Measurements from ENCODE around the gene PSORS1C2.
"Not testable (repeated sequence)": the region's sequence is repeated elsewhere in the genome, so short reads cannot be mapped to it uniquely, and the experiment has no call there.

PSORS1C2 gene

DNA sequence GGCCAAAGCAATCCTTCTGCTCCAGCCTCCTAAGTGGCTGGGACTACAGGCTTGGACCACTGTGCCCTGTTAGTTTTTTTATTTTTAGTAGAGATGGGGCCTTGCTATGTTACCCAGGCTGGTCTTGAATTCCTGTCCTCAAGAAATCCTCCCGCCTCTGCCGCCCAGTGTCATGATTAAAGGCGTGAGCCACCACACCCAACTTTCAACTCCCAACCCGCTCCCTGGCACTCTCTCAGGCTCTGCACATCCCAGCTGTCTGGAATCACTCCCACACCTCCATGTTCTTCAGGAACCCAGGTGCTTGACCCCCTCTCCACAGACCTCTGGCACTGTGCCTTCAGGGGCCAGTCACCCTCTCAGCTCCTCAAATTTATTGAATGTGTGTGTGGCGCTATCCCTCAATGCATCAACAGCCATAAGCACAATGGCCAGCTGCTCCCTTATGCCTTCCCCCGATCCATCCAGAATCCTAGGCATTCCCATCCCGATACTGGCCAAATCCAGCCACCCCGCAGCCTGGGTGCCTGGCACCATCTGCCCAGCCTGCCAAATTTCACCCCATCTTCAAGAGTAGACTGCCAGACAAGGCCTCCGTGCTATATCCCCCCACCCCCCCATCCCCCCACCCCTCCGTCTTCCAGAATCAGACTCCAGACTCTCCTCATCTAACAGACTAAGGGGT lies 32.3 kb upstream of the PSORS1C2 start:
- H3K79me2 ChIP-seq (ENCODE audit: insufficient read depth, low read length): no peaks in the 10 kb centered on the region
- no peak overlapping the region for H2AFZ ChIP-seq (ENCODE audit: low read depth, low read length)
- H3K27me3 ChIP-seq (ENCODE audit: insufficient read depth, low read length, poor library complexity): no peaks in the 10 kb centered on the region
- H3K9ac ChIP-seq (ENCODE audit: low read depth, low read length): no peak overlapping the region
- H3K27ac ChIP-seq (ENCODE audit: low read length): no peak overlapping the region
- no peak overlapping the region for H3K4me3 ChIP-seq (ENCODE audit: low read depth in 1 of 2, low read length in 2 of 2)
- TF ChIP-seq EZH2 (IDR thresholded peaks at IDR 0.05; ENCODE audit: borderline replicate concordance, low read depth, low read length, severe bottlenecking): no peak
- TF ChIP-seq CTCF (IDR thresholded peaks at IDR 0.05; ENCODE audit: borderline replicate concordance, extremely low read depth, low read length, poor library complexity, severe bottlenecking): no peak
- 0 out of 2 replicates have a peak, but pooled peaks cover 3% of the 10 kb centered on the region for H3K4me1 ChIP-seq (ENCODE audit: insufficient read depth, low read length)
- no peaks in the 10 kb centered on the region for H3K36me3 ChIP-seq (ENCODE audit: insufficient read depth, low read length)
- no peak overlapping the region for H3K4me2 ChIP-seq (ENCODE audit: insufficient read depth, low read length)
- no peaks in the 10 kb centered on the region for H4K20me1 ChIP-seq (ENCODE audit: insufficient read depth, low read length)
- no peaks in the 10 kb centered on the region for H3K9me3 ChIP-seq (ENCODE audit: insufficient read depth, low read length, severe bottlenecking)
- DNase-seq: no peak
- no peak for ATAC-seq (ENCODE audit: insufficient read depth, low read depth)

DNA sequence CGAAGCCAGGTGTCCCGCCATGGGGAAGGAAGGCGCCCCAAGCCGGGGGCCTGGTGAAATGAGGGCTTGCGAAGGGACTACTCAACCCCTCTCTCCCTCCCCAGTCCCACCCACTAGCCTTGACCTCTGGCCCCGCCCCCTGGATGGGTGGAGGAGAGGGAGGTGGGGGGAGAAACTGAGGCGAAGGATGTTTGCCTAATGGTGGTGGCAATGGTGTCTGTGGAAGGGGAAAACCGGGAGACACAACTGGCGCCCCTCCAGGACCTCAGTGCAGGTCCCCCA lies 31.7 kb upstream of the PSORS1C2 start, which contains the start of gene POU5F1:
Gene POU5F1 (minus strand): TSS at position 83 of the 282 bp plus-strand sequence. CDS start 62 bp downstream, at position 21.
- ATAC-seq (ENCODE audit: insufficient read depth, low read depth) (no peak), DNase-seq (no peak)
- no peaks in the 10 kb centered on the region for H3K36me3 ChIP-seq (ENCODE audit: insufficient read depth, low read length)
- no peak within 1 kb of the TSS for H3K27ac ChIP-seq (ENCODE audit: low read length)
- no peak within 1 kb of the TSS for H3K9ac ChIP-seq (ENCODE audit: low read depth, low read length)
- no peak within 1 kb of the TSS for H3K4me2 ChIP-seq (ENCODE audit: insufficient read depth, low read length)
- H3K27me3 ChIP-seq (ENCODE audit: insufficient read depth, low read length, poor library complexity): no peaks in the 10 kb centered on the region
- H3K79me2 ChIP-seq (ENCODE audit: insufficient read depth, low read length): no peaks in the 10 kb centered on the region
- no peak within 1 kb of the TSS for H3K4me3 ChIP-seq (ENCODE audit: low read depth in 1 of 2, low read length in 2 of 2)
- TF ChIP-seq CTCF (IDR thresholded peaks at IDR 0.05; ENCODE audit: borderline replicate concordance, extremely low read depth, low read length, poor library complexity, severe bottlenecking) (no peak), EZH2 (IDR thresholded peaks at IDR 0.05; ENCODE audit: borderline replicate concordance, low read depth, low read length, severe bottlenecking) (no peak)
- no peaks in the 10 kb centered on the region for H3K9me3 ChIP-seq (ENCODE audit: insufficient read depth, low read length, severe bottlenecking)
- no peaks in the 10 kb centered on the region for H4K20me1 ChIP-seq (ENCODE audit: insufficient read depth, low read length)
- no peak within 1 kb of the TSS for H2AFZ ChIP-seq (ENCODE audit: low read depth, low read length)
- no peaks in the 10 kb centered on the region for H3K4me1 ChIP-seq (ENCODE audit: insufficient read depth, low read length)

DNA sequence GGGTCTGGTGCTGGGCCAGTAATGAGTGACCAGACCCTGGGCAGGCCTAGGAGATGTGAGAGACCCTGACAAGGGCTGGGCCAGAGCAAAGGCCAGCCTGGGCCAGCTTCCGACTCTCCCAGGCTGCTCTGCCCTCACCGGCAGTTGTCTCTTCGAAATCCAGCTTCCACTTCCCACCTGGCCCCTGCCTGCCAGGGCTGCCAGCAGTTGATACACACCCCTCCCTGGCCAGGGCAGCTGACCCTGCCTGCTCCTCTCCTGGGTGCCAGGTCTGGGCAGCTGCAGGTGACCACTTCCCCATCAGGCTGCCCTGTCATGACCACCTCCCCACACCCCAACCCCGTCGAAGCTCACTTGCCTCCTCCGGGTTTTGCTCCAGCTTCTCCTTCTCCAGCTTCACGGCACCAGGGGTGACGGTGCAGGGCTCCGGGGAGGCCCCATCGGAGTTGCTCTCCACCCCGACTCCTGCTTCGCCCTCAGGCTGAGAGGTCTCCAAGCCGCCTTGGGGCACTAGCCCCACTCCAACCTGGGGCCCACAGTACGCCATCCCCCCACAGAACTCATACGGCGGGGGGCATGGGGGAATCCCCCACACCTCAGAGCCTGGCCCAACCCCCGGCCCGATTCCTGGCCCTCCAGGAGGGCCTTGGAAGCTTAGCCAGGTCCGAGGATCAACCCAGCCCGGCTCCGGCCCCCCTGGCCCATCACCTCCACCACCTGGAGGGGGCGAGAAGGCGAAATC lies 31.2 kb upstream of the PSORS1C2 start:
- not testable (repeated sequence) for H3K9ac ChIP-seq (ENCODE audit: low read depth, low read length); H2AFZ ChIP-seq (ENCODE audit: low read depth, low read length); DNase-seq; H3K27me3 ChIP-seq (ENCODE audit: insufficient read depth, low read length, poor library complexity); H3K4me2 ChIP-seq (ENCODE audit: insufficient read depth, low read length); H3K27ac ChIP-seq (ENCODE audit: low read length); H3K4me1 ChIP-seq (ENCODE audit: insufficient read depth, low read length); ATAC-seq (ENCODE audit: insufficient read depth, low read depth); H3K9me3 ChIP-seq (ENCODE audit: insufficient read depth, low read length, severe bottlenecking); H3K4me3 ChIP-seq (ENCODE audit: low read depth in 1 of 2, low read length in 2 of 2); H3K79me2 ChIP-seq (ENCODE audit: insufficient read depth, low read length); H4K20me1 ChIP-seq (ENCODE audit: insufficient read depth, low read length); H3K36me3 ChIP-seq (ENCODE audit: insufficient read depth, low read length)

DNA sequence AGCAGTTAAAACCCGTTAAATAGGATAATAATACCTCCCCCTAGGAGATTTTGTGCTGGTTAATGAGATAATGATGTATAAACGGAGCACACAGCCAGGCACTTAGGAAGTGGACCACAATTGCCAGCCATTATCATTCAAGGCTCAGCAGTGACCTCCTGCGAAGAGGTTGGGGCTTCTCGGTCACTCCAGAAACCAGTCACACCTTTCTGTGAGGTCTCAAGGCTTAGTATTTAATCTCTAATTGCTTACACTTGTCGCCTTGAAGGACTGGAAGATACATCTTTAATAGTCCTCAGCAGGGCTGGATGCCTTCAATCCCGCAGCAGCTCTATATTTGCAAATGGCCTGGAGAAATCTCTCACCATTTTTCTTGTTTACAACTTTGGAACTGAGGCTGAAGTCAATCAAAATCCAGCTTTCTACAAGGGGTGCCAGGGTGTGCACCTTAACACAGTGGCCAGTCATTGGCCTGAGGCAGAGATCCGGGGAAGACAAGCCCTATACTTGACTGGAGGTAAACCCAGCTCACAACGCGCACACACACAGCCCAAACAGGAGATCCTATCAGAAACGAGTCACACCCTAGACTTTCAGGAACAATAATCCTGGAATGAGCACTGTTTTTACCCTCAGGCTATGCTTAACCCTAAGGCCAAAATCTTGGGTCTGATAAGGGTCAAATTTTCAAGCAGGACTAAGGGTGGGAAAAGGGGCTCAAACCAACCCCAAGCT lies 30.4 kb upstream of the PSORS1C2 start:
- no peak overlapping the region for H3K4me3 ChIP-seq (ENCODE audit: low read depth in 1 of 2, low read length in 2 of 2)
- no peak overlapping the region for H3K4me2 ChIP-seq (ENCODE audit: insufficient read depth, low read length)
- peaks cover 7% of the 10 kb centered on the region; the same call in 1 of the 2 replicates for H3K36me3 ChIP-seq (ENCODE audit: insufficient read depth, low read length)
- peaks cover 3% of the 10 kb centered on the region; the same call in 1 of the 2 replicates for H4K20me1 ChIP-seq (ENCODE audit: insufficient read depth, low read length)
- no peak overlapping the region for H2AFZ ChIP-seq (ENCODE audit: low read depth, low read length)
- ATAC-seq (ENCODE audit: insufficient read depth, low read depth) (no peak), DNase-seq (no peak)
- H3K79me2 ChIP-seq (ENCODE audit: insufficient read depth, low read length): no peaks in the 10 kb centered on the region
- H3K9me3 ChIP-seq (ENCODE audit: insufficient read depth, low read length, severe bottlenecking): no peaks in the 10 kb centered on the region
- H3K27ac ChIP-seq (ENCODE audit: low read length): no peak overlapping the region
- no peaks in the 10 kb centered on the region for H3K27me3 ChIP-seq (ENCODE audit: insufficient read depth, low read length, poor library complexity)
- H3K9ac ChIP-seq (ENCODE audit: low read depth, low read length): no peak overlapping the region
- TF ChIP-seq CTCF (IDR thresholded peaks at IDR 0.05; ENCODE audit: borderline replicate concordance, extremely low read depth, low read length, poor library complexity, severe bottlenecking) (no peak), EZH2 (IDR thresholded peaks at IDR 0.05; ENCODE audit: borderline replicate concordance, low read depth, low read length, severe bottlenecking) (no peak)
- H3K4me1 ChIP-seq (ENCODE audit: insufficient read depth, low read length): no peaks in the 10 kb centered on the region
